Gastrocnemius medialis (tissue), 4 donors: ENCODE results near the gene ST6GALNAC3.

Source experiments
- POLR2A ChIP-seq, 2 donors: fragments of 450-650 bp; IDR thresholded peaks; one replicate each; pipeline ENCODE4 v1.6.1; 2017; ENCODE audit warnings: antibody characterized with exemption in 2 of 2, mild to moderate bottlenecking in 2 of 2, moderate library complexity in 2 of 2
- TF ChIP-seq, protein P1 (sequence below), 5 experiments: fragments of 450-650 bp in 3 of 5; fragments of 200-600 bp in 2 of 5; sonication (generic) in 2 of 5; IDR thresholded peaks in 4 of 5; conservative IDR thresholded peaks in 1 of 5; 1 replicate in 4 of 5; 2 replicates in 1 of 5; pipeline ENCODE4 v1.5.1; 2016 to 2019; ENCODE audit warnings: antibody characterized with exemption in 5 of 5, mild to moderate bottlenecking in 3 of 5, moderate library complexity in 3 of 5

- no peak for TF ChIP-seq POLR2A (IDR thresholded peaks at IDR 0.05)
- TF ChIP-seq, protein P1, sequence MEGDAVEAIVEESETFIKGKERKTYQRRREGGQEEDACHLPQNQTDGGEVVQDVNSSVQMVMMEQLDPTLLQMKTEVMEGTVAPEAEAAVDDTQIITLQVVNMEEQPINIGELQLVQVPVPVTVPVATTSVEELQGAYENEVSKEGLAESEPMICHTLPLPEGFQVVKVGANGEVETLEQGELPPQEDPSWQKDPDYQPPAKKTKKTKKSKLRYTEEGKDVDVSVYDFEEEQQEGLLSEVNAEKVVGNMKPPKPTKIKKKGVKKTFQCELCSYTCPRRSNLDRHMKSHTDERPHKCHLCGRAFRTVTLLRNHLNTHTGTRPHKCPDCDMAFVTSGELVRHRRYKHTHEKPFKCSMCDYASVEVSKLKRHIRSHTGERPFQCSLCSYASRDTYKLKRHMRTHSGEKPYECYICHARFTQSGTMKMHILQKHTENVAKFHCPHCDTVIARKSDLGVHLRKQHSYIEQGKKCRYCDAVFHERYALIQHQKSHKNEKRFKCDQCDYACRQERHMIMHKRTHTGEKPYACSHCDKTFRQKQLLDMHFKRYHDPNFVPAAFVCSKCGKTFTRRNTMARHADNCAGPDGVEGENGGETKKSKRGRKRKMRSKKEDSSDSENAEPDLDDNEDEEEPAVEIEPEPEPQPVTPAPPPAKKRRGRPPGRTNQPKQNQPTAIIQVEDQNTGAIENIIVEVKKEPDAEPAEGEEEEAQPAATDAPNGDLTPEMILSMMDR (IDR thresholded peaks at IDR 0.05 in 4 of 5, conservative IDR thresholded peaks at IDR 0.05 in 1 of 5) = no peak
These were observed 86.9 kb downstream of the ST6GALNAC3 start for GRCh38 chr1:76161451-76161850.
